Activated T-cell treated with anti-CD3 and anti-CD28 coated beads, Interleukin-2, amount 50 U/mL, for 1 hour (primary cell): ENCODE results near the gene BAK1.
"Not testable (repeated sequence)": the region's sequence is repeated elsewhere in the genome, so short reads cannot be mapped to it uniquely, and the experiment has no call there.

Source experiments
- DNase-seq: peaks from one replicate; pipeline ENCODE4 v3.0.0-alpha.2; 2020

BAK1 gene

GRCh38 chr6:33607784-33608161 lies 27.7 kb upstream of the BAK1 start:
- no peak for DNase-seq

DNA sequence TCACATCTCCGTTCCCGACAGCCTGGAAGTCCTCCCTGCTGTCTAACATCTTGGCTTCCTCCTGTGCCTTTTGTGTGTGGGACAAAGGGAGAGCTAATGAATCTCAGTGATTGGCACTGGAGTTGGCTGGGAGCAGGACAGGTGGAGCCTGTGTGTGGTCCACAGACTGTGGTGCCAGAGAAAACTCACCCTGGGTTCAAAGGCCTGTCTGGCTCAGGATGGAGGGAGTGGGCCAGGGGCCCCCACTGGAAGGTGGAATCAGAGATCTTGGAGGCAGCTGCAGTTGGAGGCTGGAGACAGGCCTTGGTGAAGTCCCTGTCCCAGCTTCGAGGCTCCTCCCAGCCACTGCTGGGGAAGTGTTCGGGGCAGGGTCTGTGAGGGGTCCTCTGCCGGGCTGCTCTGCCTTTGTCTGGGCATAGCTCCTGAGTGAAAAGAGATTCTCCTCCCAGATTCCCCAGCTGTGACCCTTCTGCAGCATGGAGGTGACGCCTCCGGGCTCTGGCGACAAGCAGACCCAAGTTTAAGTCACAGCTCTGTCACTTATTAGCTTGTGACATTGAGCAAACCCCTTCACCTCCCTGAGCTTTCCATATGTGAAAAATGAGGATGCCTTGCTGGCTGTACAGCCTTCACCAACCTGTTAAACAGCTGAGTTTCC lies 27.2 kb upstream of the BAK1 start:
- DNase-seq, result no peak

GRCh38 chr6:33606642-33607041 lies 26.6 kb upstream of the BAK1 start:
- no peak for DNase-seq

DNA sequence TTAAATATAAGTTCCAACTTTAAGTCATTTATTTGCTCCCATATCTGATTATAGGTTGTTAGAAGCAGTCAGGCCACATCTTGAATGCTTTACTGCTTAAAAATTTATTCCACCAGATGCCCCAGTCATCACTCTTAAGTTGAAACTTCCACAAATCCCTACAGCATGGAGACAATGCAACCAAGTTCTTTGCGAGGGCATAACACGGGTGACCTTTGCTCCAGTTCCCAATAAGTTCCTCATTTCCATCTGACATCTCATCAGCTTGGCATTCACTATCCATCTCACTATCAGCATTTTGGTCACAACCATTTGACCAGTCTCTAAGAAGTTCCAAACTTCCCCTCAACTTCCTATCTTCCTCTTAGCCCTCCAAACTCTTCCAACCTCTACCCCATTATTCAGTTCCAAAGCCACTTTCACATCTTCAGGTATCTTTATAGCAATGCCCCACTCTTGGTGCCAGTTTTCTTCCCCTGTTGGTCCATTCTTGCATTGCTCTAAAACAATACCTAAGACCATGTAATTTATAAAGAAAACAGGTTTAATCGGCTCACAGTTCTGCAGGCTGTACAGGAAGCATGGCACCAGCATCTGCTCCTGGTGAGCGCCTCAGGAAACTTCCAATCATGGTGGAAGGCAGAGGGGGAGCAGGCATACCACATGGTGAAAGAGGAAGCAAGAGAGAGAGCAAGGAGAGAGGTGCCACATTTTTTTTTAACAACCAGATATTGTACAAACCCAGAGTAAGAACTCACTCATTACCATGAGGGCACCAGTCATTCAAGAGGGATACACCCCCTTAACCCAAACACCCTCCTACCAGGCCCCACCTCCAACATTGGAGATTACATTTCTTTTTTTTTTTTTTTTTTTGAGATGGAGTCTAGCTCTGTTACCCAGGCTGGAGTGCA lies 25.1 kb upstream of the BAK1 start:
- no peak for DNase-seq

GRCh38 chr6:33602180-33602579 lies 22.1 kb upstream of the BAK1 start:
- no peak for DNase-seq

DNA sequence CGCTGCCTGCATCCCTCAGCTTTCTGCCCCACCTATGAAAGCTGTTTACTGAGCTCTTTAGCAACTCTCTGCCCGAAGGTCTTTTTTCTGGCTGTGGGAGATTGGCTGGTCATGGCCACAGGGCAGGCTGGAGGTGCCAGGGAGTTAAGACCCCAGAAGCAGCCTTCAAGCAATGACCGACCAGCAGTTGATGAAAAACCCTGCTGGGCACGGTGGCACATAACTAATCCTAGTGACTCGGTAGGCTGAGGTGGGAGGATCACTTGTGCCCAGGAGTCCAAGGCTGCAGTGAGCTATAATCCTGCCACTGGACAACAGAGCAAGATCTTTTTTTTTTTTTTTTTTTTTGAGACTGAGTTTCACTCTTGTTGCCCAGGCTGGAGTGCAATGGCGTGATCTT lies 20.7 kb upstream of the BAK1 start:
- no peak for DNase-seq

GRCh38 chr6:33599413-33599938 lies 19.4 kb upstream of the BAK1 start:
- no peak for DNase-seq

DNA sequence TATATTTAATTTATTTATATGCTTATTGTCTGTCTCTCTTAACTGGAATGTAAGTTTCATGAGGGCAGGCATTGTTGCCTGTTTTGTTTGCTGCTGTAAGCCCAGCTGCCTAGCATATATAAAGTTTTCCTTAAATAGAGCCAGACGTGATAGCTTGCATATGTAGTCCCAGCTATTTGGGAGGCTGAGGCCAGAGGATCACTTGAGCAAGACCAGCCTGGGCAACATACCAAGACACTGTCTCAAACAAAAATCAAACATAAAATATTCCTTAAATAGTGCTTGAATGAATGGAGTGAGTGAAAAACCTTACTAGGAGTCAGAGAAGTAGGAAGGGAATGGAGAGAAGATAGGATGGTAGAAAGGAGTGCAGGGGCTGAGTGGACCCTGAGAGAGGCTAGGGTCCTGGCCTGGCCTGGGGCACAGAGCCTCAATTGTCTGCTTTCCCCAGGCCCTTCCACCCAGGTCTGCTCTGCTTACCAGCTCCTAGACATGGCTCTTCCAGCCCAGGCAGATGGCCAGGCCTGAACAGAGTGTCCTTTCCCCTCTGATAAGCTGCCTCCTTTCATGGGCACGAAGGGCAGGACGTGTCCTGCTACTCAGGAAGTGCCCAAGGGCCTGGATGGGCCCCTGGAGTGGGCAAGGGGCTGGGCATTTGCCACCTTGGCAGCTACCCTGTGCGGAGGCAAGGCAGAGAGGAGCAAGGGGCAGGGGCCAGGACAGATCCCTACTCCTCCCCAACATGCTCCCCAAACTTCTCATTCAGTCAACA lies 17.7 kb upstream of the BAK1 start:
- DNase-seq, result no peak

- DNase-seq, result not testable (repeated sequence)
Observed at GRCh38 chr6:33596894-33597293, 16.8 kb upstream of the BAK1 start.

DNA sequence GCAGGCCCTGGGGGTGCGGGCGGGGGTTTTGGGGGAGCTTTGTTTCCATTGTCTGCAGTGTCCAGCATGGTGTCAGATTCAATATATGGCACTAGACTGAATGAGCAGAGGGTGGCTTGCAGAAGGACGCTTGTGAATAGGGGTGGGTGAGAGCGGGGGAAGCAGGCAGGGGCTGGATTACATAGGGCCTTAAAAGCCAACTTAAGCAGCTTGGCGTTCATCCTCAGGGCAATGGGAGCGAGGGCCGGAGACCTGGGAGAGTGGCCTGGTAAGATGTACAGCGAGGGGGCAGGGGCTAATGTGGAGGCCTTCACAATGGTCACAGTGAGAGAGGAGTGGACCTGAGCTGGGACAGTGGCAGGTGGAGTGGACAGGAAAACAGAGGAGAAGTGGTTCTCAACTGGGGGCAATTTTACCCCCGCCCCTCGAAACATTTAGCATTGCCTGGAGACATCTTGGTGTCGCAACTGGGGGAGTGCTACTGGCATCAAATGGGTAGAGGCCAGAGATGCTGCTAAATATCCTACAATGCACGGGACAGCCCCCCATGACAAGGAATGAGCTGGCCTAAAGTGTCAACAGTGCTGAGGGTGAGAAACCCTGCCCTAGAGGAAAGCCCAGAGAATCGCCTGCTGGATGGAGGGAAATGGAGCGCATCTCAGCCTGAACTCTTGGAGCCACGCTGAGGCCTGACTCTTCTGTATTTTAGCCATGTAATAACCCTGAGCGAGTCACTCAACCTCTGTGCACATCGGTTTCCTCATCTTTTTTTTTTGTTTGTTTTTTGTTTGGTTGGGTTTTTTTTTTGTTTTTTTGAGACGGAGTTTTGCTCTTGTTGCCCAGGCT lies 15.1 kb upstream of the BAK1 start:
- no peak for DNase-seq

GRCh38 chr6:33593414-33593727 lies 13.3 kb upstream of the BAK1 start:
- no peak for DNase-seq

- DNase-seq, result peak; percentile 61
Observed at GRCh38 chr6:33592595-33593413, 12.7 kb upstream of the BAK1 start.

DNA sequence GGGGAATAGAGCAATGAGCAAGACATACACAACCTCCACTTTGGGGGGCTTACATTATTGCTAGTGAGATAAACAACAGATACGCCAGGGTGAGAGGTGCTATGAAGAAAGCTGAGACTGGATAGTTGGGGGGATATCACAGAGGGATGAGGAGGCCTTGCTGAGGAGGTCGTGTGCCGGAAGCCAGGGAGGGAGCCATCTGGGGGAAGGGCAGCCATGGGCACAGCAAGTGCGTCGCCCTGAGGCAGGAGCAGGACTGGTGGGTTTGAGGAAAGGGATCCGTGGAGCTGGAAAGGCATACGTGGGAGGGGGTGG lies 12.2 kb upstream of the BAK1 start:
- DNase-seq, result no peak

DNA sequence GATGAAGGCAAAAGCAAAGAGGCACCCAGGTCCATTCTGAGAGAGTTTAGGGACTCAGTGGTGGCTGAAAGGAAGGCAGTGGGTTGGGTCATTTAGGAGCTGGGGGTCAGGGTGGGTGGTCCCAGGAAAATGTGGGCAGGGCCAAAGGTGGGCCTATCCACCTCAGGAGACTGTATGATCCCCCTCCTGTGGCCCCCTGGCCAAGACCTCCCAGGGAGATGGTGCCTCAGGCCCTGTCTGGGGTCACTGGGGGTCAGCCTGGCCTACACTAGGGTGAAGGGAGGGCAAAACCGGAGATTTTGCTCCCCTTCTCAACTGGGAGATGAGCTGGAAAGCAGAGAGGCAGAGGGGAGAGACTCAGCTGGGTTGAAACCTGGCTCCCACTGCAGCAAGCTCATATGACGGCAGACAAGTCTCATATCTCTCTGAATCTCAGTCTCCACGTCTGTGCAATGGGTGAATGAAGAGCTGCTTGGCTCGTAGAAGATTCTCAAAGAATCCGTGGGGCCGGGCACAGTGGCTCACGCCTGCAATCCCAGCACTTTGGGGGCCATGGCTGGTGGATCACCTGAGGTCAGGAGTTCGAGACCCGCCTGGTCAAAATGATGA lies 11.5 kb upstream of the BAK1 start:
- DNase-seq, result no peak

- no peak for DNase-seq
Observed at GRCh38 chr6:33590531-33591198, 10.6 kb upstream of the BAK1 start.

GRCh38 chr6:33589731-33590530 lies 9.9 kb upstream of the BAK1 start:
- peak; percentile 55 for DNase-seq

DNA sequence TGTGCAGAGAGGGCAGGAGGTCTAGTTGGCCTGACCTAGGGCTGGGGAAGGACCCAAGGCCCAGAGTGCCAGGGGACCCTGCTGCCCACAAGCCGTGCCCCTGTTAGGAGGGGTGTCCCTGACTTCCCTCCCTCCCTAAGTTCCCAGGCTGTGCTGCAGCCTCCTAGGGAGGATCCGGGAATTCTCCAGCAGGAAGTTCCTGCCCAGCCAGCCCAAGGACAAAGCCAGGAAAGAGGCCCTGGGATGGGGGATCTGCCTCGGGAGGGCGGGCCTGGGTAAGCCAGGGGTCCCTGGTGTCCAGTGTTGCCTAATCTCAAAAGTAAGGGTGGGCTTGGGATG lies 9.3 kb upstream of the BAK1 start:
- DNase-seq, result no peak

GRCh38 chr6:33588894-33589293 lies 8.8 kb upstream of the BAK1 start:
- no peak for DNase-seq

DNA sequence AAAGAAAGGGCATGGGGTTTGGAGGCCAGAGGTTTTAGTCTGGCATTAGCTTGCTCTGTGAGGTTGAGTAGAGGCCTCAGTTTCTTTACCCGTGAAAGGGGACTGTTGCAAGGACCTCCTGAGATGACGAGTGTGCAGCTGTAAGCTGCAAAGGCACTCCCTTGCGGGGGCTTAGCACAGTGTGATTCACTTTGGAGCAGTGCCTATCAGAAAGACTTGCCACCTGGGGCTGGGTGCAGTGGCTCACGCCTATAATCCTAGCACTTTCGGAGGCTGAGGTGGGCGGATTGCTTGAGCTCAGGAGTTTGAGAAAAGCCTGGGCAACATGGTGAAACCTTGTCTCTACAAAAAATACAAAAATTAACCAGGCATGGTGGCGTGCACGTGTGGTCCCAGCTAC lies 7.5 kb upstream of the BAK1 start:
- no peak for DNase-seq

GRCh38 chr6:33586108-33586640 lies 6.1 kb upstream of the BAK1 start:
- DNase-seq, result no peak
